Measurements from ENCODE around the gene CLDN11.

The CLDN11 gene

GRCh38 chr3:170421111-170421641 is 2.5 kb downstream of the CLDN11 start:
- no peak for TF ChIP-seq CTCF (IDR thresholded peaks at IDR 0.05)
- Histone ChIP-seq H3K27me3 (peaks cover 76% of the 10 kb centered on the region), H3K9me3 (no peaks in the 10 kb centered on the region), H3K4me1 (ENCODE audit: control insufficient read depth in 1 of 2, insufficient read depth in 1 of 2, low read depth in 1 of 2, low read length in 1 of 2) (peaks cover 15 to 20% of the 10 kb centered on the region in 2 experiments), H3K36me3 (no peaks in the 10 kb centered on the region), H3K27ac (no peak overlapping the region), H3K4me3 (ENCODE audit: low read depth in 1 of 2, low read length in 1 of 2) (no peak overlapping the region)

- H3K4me1 ChIP-seq (ENCODE audit: control insufficient read depth in 1 of 2, insufficient read depth in 1 of 2, low read depth in 1 of 2, low read length in 1 of 2) = peaks cover 15 to 20% of the 10 kb centered on the region in 2 experiments
- H3K9me3 ChIP-seq = no peaks in the 10 kb centered on the region
- H3K36me3 ChIP-seq = no peaks in the 10 kb centered on the region
- H3K27me3 ChIP-seq = peaks cover 73% of the 10 kb centered on the region
- no peak overlapping the region for H3K4me3 ChIP-seq (ENCODE audit: low read depth in 1 of 2, low read length in 1 of 2)
- no peak overlapping the region for H3K27ac ChIP-seq
- no peak for TF ChIP-seq CTCF (IDR thresholded peaks at IDR 0.05)
Measured at GRCh38 chr3:170421758-170422157, 3.1 kb downstream of the CLDN11 start.

GRCh38 chr3:170423001-170423615 is 4.4 kb downstream of the CLDN11 start:
- Histone ChIP-seq H3K9me3 (no peaks in the 10 kb centered on the region), H3K27me3 (peaks cover 69% of the 10 kb centered on the region), H3K4me1 (ENCODE audit: control insufficient read depth in 1 of 2, insufficient read depth in 1 of 2, low read depth in 1 of 2, low read length in 1 of 2) (peaks cover 15 to 19% of the 10 kb centered on the region in 2 experiments), H3K4me3 (ENCODE audit: low read depth in 1 of 2, low read length in 1 of 2) (no peak overlapping the region), H3K27ac (no peak overlapping the region), H3K36me3 (no peaks in the 10 kb centered on the region)
- no peak for TF ChIP-seq CTCF (IDR thresholded peaks at IDR 0.05)

- H3K4me3 ChIP-seq (ENCODE audit: low read depth in 1 of 2, low read length in 1 of 2) = no peak overlapping the region
- peaks cover 0 to 2% of the 10 kb centered on the region in 2 experiments for H3K4me1 ChIP-seq (ENCODE audit: control insufficient read depth in 1 of 2, insufficient read depth in 1 of 2, low read depth in 1 of 2, low read length in 1 of 2)
- no peak overlapping the region for H3K27ac ChIP-seq
- no peaks in the 10 kb centered on the region for H3K36me3 ChIP-seq
- H3K9me3 ChIP-seq = no peaks in the 10 kb centered on the region
- peaks cover 68% of the 10 kb centered on the region for H3K27me3 ChIP-seq
- no peak for TF ChIP-seq CTCF (IDR thresholded peaks at IDR 0.05)
Measured at GRCh38 chr3:170424879-170425278, 6.2 kb downstream of the CLDN11 start.

GRCh38 chr3:170425491-170426239 is 7.0 kb downstream of the CLDN11 start:
- Histone ChIP-seq H3K36me3 (no peaks in the 10 kb centered on the region), H3K27me3 (peaks cover 65% of the 10 kb centered on the region), H3K4me1 (ENCODE audit: control insufficient read depth in 1 of 2, insufficient read depth in 1 of 2, low read depth in 1 of 2, low read length in 1 of 2) (no peaks in the 10 kb centered on the region), H3K27ac (no peak overlapping the region), H3K9me3 (no peaks in the 10 kb centered on the region), H3K4me3 (ENCODE audit: low read depth in 1 of 2, low read length in 1 of 2) (no peak overlapping the region)
- no peak for TF ChIP-seq CTCF (IDR thresholded peaks at IDR 0.05)

Measured in neutrophil (primary cell).